ENCODE measurements around the gene SMAD5.

The SMAD5 gene

GRCh38 chr5:136145030-136145429 is 12.4 kb downstream of the SMAD5 start:
- TF ChIP-seq CTCF (IDR thresholded peaks at IDR 0.05), result no peak
- no peaks in the 10 kb centered on the region for H3K36me3 ChIP-seq
- no peak overlapping the region for H3K27ac ChIP-seq
- H3K9me3 ChIP-seq, result no peaks in the 10 kb centered on the region
- intact Hi-C loops (cut with DNase I; ENCODE audit: low total_unique reads), result no loop called here
- DNase-seq, result no peak
- H3K27me3 ChIP-seq, result no peaks in the 10 kb centered on the region
- no peak overlapping the region for H3K4me3 ChIP-seq
- H3K4me1 ChIP-seq, result peaks cover 0 to 87% (median 13%) of the 10 kb centered on the region in 4 donors

GRCh38 chr5:136146201-136146600 is 13.6 kb downstream of the SMAD5 start:
- no peaks in the 10 kb centered on the region for H3K27me3 ChIP-seq
- peaks cover 0 to 86% (median 10%) of the 10 kb centered on the region in 4 donors for H3K4me1 ChIP-seq
- no peaks in the 10 kb centered on the region for H3K36me3 ChIP-seq
- H3K9me3 ChIP-seq, result no peaks in the 10 kb centered on the region
- no peak for DNase-seq
- H3K27ac ChIP-seq, result no peak overlapping the region
- intact Hi-C loops (cut with DNase I; ENCODE audit: low total_unique reads), result no loop called here
- TF ChIP-seq CTCF (IDR thresholded peaks at IDR 0.05), result no peak
- H3K4me3 ChIP-seq, result no peak overlapping the region

GRCh38 chr5:136147632-136148031 is 15.0 kb downstream of the SMAD5 start:
- Histone ChIP-seq H3K9me3 (no peaks in the 10 kb centered on the region), H3K27me3 (no peaks in the 10 kb centered on the region), H3K27ac (no peak overlapping the region), H3K4me3 (no peak overlapping the region), H3K36me3 (peaks cover 0 to 4% (median 0%) of the 10 kb centered on the region in 3 donors), H3K4me1 (peaks cover 0 to 74% (median 10%) of the 10 kb centered on the region in 4 donors)
- intact Hi-C loops (cut with DNase I; ENCODE audit: low total_unique reads), result no loop called here
- no peak for DNase-seq
- TF ChIP-seq CTCF (IDR thresholded peaks at IDR 0.05), result no peak

- no peak for TF ChIP-seq CTCF (IDR thresholded peaks at IDR 0.05)
- no peak for DNase-seq
- Histone ChIP-seq H3K4me1 (peaks cover 0 to 57% (median 3%) of the 10 kb centered on the region in 4 donors), H3K27me3 (no peaks in the 10 kb centered on the region), H3K27ac (no peak overlapping the region), H3K36me3 (peaks cover 6 to 22% (median 18%) of the 10 kb centered on the region in 3 donors), H3K9me3 (no peaks in the 10 kb centered on the region), H3K4me3 (no peak overlapping the region)
- intact Hi-C loops (cut with DNase I; ENCODE audit: low total_unique reads), result no loop called here
Observed at GRCh38 chr5:136149891-136150290, 17.2 kb downstream of the SMAD5 start.

- Histone ChIP-seq H3K4me3 (no peak overlapping the region), H3K4me1 (peaks cover 0 to 45% (median 1%) of the 10 kb centered on the region in 4 donors), H3K27me3 (no peaks in the 10 kb centered on the region), H3K9me3 (no peaks in the 10 kb centered on the region), H3K36me3 (peaks cover 20 to 42% (median 31%) of the 10 kb centered on the region in 3 donors), H3K27ac (no peak overlapping the region)
- DNase-seq, result no peak
- intact Hi-C loops (cut with DNase I; ENCODE audit: low total_unique reads), result no loop called here
- TF ChIP-seq CTCF (IDR thresholded peaks at IDR 0.05), result no peak
Observed at GRCh38 chr5:136153581-136154236, 21.1 kb downstream of the SMAD5 start.

Measured in tibial artery (tissue), 4 donors.